Lower leg skin (tissue), 3 donors: ENCODE data around the gene SIGLEC10.

Source experiments
- POLR2A ChIP-seq, 2 donors: fragments of 450-650 bp; IDR thresholded peaks; one replicate each; pipeline ENCODE4 v1.6.1; 2016 to 2017; ENCODE audit warnings: antibody characterized with exemption in 2 of 2, mild to moderate bottlenecking in 1 of 2, moderate library complexity in 1 of 2
- TF ChIP-seq, protein P1 (sequence below), 3 donors: fragments of 450-650 bp; IDR thresholded peaks; one replicate each; pipeline ENCODE4 v1.5.1; 2016; ENCODE audit warnings: antibody characterized with exemption in 3 of 3, mild to moderate bottlenecking in 3 of 3, moderate library complexity in 2 of 3

- TF ChIP-seq, protein P1, sequence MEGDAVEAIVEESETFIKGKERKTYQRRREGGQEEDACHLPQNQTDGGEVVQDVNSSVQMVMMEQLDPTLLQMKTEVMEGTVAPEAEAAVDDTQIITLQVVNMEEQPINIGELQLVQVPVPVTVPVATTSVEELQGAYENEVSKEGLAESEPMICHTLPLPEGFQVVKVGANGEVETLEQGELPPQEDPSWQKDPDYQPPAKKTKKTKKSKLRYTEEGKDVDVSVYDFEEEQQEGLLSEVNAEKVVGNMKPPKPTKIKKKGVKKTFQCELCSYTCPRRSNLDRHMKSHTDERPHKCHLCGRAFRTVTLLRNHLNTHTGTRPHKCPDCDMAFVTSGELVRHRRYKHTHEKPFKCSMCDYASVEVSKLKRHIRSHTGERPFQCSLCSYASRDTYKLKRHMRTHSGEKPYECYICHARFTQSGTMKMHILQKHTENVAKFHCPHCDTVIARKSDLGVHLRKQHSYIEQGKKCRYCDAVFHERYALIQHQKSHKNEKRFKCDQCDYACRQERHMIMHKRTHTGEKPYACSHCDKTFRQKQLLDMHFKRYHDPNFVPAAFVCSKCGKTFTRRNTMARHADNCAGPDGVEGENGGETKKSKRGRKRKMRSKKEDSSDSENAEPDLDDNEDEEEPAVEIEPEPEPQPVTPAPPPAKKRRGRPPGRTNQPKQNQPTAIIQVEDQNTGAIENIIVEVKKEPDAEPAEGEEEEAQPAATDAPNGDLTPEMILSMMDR (IDR thresholded peaks at IDR 0.05) = no peak
- no peak for TF ChIP-seq POLR2A (IDR thresholded peaks at IDR 0.05)
Measured at GRCh38 chr19:51421229-51422052, 4.0 kb upstream of the SIGLEC10 start.
